ENCODE results near the gene SNRPD2.
"Not testable (repeated sequence)": the region's sequence is repeated elsewhere in the genome, so short reads cannot be mapped to it uniquely, and the experiment has no call there.

SNRPD2 gene

DNA sequence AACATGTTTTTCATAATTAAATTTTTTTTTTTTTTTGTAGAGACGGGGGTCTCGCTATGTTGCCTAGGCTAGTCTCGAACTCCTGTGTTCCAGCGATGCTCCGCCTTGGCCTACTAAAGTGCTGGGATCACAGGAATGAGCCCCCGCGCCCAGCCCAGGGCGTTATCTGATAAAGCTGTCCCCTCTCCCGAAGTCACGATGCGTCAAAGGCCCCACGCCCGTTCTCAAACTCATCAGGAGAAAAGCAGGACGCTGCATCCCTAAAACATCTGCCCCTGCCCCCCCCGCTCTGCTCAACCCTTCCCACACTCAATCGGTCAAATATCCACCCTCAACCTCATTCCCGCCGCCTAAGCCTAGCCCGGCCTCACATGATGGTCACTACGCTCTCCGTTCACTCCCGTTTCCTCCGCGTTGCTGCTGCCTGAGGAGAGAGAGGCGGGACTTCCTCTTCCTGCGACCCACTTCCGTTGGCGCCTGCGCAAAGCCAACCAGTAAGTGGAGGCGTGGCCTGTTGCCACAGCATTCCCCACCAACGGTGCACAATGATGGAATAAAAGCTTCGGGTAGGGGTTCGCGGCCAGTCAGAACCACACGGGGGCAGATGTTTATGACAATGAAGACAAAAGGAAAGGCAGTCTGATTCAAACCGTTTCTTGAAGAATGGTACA lies at the start of gene SNRPD2:
TSS of gene SNRPD2 (minus strand) at position 438 of the 671 bp plus-strand sequence. CDS start at position 373, 65 bp downstream.
- peak; percentile 87 for DNase-seq (ENCODE audit: low spot score)

DNA sequence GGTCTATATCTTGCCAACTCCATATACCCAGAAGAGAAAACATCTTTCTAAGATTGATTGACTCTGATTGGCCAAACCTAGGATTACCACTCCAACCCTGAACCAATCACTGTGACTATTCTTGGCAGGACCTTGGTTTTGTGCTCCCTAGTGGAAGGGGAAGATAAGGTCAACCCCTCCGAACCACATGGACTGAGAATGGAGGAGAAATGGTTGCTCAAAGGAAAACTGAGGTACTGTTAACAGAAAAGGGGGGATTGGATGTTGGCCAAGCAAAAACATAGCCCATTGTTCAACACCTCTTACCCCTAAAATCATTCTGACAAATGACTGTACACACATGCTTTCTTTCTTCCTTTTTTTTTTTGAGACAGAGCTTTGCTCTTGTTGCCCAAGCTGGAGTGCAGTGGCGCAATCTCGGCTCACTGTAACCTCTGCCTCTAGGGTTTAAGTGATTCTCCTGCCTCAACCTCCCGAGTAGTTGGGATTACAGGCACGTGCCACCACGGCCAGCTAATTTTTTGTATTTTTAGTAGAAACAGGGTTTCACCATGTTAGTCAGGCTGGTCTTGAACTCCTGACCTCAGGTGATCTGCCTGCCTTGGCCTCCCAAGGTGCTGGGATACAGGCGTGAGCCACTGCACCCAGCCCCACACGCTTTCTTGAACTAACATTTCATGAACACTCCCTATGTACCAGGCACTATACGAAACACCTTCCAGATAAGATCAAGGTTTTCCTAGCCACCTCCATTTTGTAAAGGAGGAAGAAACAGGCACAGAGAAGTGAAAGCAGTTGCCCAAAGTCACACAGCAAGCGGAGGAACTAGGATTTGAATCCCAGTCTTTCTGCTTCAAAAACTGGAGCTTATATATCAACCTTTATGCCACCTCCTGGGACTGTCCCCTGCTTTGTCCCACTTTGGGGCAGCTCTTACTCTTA lies 48.0 kb upstream of the SNRPD2 start:
- DNase-seq (ENCODE audit: low spot score) = no peak

DNA sequence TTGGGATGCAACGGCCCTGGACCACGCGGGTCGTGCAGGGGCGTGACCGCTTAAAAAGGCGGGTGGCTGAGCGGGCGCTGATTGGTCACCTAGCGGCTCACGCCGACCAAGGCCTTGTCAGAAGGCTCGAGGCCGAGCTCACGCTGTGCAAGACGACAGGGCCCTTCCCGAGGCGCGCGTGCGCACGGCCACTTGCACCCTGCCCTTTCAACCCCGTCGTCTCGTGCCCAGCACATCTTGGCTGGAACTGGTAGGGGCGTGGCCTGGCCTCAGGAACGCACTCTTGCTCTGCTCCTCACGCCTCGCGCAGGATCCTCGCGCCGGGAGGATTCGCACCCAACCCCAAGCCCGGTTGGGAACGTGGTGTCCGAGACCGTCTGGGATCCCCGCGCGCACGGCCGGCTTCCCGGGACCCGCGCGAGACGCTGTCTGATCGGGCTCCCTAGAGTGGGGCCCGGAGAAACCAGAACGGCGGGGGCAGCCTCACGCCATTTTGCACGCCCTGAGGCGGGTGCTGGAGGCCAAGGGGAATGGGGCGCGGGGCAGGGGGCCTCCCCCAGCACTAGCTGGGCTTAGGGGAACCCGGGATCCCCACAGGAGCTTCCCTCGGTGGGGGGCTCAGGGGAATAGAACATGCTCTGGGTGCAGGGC lies 41.5 kb upstream of the SNRPD2 start, which contains the start of gene MEIOSIN:
TSS of gene MEIOSIN (plus strand) at position 280 of the 651 bp plus-strand sequence. CDS start 1,938 bp downstream, outside the sequence.
- no peak for DNase-seq (ENCODE audit: low spot score)

DNA sequence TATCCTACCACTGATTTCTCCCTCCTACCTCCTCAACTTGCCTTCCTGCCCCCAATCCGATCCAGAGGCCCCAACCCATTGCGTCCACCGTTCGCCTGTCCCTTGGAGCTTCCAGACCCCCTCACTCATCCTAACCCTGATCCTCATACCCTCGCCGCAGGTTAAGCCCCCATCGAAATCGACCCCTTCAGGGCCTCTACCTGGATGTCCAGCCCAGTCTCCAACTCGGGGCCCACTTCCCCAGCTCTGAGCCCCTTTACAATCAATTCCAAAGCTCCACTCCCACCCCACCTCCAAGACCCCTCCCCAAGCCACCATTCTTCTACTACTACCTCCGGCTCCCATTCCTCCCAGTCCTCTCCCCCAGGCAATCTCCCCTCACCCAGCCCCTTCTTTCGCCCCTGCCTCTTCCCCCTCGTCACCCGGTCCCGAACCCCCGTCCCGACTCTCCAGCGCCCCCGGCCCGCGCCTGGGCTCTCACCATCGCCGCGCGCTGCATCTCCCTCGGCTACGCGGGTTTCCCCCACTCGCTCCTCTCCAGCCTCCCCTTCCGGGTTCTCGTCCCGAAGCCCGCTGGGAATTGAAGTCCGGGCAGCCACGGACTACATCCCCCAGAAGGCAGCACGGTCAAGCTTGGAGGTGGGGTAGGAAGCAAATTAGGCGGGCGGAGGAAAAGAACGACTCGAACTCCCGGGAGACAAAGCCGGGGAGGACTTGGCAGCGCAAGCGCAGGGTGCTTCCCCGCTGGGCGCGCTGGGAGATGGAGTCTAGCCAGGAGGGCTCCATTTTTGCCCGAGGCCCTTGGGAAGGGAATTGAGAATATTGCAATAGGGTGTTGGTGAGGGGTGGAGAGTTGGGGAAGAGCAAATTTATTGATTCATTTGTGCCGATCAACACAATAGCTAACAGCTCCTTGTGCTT lies 38.9 kb upstream of the SNRPD2 start, which contains the start of gene FBXO46:
TSS of gene FBXO46 (minus strand) at position 529 of the 921 bp plus-strand sequence. CDS start 17,401 bp downstream, outside the sequence.
- peak; percentile 95 for DNase-seq (ENCODE audit: low spot score)

DNA sequence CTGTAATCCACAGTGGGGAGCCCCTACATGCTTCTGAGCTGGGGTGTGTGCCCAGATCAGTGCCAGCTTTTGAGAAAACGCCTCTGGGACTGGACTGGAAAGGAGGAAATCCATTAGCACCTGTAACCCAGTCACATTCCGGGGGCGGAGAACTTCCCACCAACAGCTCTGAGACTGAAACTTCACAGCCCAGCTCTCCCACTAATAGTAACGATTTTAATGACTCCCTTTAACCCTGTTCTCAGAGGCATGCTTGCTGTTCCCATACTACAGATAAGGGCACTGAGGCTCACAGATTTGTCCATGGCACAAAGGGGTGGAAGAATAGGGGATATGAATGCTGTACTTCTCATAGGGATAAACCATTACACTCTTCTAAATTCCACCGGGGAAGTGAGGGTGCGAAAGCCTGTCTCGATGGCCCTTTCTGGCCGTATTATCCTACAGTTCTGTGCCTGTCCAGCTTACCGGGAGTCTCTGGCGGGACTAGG lies 38.1 kb upstream of the SNRPD2 start:
- DNase-seq (ENCODE audit: low spot score) = no peak

DNA sequence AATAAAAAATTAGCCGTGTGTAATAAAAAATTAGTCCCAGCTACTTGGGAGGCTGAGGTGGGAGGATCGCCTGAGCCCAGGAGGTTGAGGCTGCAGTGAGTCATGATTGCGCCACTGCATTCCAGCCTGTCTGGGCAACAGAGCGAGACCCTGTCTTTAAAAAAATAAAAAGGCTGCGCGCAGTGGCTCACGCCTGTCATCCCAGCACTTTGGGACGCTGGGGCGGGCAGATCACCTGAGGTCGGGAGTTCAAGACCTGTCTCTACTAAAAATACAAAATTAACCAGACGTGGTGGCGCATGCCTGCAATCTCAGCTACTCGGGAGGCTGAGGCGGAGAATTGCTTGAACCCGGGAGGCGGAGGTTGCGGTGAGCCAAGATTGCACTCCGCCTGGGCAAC lies 36.9 kb upstream of the SNRPD2 start:
- DNase-seq (ENCODE audit: low spot score) = not testable (repeated sequence)

DNA sequence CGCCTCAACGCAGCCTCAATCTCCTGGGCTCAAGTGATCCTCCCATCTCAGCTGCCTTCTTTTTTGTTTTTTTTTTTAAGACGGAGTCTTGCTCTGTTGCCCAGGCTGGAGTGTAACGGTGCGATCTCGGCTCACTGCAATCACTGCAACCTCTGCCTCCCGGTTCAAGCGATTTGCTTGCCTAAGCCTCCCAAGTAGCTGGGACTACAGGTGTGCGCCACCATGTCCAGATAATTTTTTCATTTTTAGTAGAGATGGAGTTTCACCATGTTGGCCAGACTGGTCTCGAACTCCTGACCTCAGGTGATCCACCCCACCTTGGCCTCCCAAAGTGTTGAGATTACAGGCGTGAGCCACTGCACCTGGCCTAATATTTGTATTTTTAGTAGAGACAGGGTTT lies 28.3 kb upstream of the SNRPD2 start:
- not testable (repeated sequence) for DNase-seq (ENCODE audit: low spot score)

DNA sequence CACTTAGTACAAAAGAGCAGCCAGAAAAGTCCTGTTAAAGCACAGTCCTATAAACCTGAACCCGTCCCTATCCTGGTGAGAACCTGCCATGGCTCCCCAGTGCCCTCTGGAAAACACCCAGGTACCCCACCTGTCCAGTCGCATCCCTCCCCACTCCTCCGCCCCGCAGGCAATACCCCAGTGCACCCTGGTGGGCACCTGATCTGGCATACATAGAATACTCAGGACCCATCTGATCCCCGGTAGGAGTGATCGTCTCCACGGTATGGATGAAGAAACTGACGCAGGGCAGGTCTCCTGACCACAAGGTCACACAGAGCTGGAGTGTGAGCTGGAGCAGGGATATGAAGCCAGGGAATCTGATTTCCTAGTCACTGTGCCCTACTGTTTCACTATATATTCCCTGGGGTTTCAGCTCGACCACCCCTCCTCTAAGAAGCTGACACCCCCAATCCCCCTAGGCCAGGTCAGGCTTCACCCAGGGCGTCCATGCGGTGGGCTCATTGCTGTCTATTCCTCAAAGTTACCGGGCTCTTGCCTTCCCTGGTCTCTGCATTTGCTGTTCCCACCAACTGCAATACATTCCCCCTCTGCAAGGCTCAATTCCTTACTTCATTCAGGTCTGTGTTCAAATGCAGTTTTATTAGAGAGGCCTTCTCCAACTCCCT lies 26.4 kb upstream of the SNRPD2 start:
- no peak for DNase-seq (ENCODE audit: low spot score)

DNA sequence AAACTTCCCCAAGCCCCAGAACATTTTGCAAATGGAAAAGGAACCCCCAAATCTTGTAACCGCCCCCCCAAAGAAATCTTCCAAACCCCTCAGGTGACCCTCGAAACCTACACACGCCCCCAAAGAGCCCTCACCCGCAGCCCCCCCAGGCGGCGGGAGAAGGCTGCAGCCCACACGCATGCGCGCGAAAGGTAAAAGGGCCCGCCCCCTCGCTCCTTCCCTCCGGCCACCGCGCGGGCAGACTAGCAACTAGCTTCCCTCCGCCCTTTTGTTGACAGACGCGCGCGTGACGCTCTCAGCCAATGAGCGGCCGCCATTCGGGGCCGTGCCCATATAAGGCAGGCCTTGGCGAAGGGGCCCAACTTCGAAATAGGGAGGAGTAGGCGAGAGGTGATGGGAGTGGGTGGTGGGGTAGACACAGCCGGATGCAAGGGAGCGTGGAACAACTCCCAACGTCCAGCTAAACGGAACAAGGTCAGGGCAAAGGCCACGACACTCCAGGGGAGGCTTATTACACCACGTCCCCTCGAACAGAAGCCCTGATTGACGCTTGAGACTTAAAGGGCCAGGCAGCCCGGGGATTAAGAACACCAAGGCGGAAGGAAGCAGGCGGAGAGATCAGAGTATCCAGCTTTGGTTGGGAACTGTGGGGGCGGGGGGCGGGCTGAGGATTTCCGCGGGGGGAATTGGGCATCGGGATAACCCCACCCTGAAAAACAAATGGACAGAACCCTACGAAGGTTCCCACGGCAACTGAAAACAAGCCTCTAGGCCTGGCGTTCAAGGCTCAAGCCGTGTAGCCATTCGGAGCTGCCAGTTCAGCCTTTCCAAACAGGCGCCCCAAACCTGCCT lies 25.6 kb upstream of the SNRPD2 start:
- DNase-seq (ENCODE audit: low spot score) = peak; percentile 96

DNA sequence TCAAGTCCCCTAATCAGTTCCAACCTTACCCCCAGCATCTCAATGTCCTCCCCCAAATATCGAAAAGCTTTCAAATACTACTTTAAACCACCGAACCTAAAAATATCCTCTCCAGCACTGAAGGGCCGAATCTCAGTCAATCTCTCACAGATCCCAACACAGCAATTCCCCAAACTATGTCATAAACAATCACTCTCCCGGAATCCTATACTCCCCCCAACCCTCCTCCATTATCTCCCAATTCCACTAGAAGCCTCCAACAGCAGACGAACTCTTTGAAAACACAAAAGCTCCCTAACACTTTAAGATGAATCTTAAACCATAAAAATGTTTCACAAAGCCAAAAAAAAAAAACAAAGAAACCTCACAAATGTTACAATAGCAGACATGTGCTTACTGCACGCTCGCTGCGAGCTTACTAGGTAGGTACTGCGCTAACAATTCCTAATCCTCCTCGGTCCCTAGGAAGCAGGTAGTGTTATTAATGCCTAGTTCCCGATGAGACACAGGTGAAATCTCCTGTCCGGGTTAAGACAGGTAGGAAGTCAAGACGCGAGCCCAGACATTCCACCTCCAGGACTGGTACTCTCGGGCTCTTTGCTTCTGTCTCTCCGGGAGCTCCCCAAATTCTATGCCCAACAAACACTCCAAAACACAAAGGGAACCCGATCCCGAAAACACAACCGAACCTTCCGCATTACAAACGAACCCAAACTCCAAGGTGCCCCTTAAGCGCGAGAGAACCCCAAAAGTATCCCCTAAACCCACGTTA lies 24.8 kb upstream of the SNRPD2 start:
- DNase-seq (ENCODE audit: low spot score) = peak; percentile 29

DNA sequence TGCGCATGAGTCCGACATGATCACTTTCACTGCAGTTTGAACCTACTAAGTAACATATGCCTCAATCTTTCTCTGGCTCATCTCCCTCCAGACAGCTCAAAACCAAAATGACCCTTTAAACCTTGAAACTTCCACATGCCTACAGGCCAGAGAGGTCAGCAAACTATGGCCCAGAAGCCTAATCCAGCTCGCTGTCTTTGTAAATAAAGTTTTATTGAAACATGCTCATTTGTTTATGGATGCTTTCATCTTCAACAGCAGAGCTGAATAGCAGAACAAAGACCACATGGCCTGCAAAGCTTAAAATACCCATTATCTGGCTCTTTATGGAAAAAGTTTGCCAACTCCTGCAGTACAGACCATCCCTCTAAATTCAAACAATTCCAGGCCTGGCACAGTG lies 23.4 kb upstream of the SNRPD2 start:
- DNase-seq (ENCODE audit: low spot score) = no peak

DNA sequence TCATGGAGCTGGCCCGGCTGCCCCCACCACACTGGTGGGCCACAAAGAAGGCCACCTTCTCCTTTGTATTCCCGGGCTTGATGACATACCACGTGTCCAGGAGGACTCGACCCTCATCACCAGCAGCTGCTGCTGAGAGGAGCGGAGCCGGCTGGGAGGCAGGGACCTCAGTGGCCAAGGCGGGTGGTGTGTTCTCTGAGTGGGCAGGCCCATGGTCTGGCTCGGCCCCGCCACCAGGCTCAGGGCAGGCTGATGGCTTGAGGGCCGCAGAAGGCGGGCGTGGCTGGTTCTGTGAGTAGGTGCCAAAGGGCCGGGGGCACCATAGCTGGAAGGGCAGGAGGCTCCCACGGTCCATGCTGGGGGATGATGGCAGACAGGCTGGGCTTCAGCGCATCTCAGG lies 21.4 kb upstream of the SNRPD2 start:
- no peak for DNase-seq (ENCODE audit: low spot score)

DNA sequence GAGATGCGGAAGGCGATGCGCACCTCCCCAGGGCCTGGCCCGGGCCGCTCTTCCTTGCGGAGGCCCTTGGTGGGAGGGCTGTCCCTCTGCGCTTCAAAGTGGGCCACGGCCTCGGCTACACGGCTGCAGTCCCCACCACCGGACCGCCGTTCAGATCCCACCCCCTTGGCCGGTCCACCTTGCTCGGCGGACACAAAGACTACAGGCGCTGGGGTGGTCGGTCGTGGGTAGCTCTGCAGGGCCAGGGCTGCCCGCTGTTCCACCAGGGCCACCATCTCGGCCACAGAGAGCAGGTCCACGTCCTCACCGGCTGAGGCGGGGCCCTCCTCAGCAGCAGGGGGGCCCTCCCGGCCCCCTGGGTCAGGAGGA lies 20.9 kb upstream of the SNRPD2 start:
- no peak for DNase-seq (ENCODE audit: low spot score)

DNA sequence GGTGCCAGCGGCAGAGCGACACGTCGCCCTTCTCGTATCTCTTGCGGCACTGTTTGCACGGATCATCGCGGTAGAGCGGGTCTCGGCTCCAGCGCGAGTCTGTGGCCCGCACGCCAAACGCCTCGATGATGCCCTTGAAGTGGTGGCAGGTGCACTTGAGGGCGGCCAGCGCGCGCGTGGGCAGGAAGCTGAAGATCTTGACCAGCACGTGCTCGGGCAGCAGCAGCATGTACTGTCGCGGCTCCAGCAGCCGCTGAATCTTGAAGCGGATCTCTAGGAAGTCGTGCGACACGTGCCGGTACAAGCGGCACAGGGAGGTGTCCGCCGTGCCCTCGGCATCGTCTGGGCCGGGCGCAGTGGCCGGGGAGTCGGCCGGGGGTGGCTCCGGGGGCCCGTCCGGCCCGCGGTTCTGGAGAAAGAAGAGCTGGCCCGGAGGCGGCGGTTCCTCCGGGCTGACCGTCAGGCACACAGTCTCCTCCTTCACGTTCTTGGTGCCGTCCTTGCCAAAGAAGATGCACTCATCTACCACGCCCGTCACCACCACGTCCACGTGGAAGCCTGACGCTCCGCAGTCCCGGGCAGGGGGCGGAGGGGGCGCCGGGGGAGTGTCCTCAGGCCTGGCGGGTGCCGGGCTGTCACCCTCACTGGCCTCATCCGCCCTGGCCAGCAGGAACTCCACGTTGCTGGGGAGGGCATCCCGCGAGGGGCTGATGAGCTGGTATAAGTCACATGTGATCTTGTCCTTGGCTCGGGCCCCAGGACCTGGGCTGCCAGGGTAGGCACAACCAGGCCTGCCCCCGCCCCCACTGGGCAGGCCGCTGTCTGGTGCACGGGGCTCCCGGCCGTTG lies 20.3 kb upstream of the SNRPD2 start:
- DNase-seq (ENCODE audit: low spot score) = no peak

DNA sequence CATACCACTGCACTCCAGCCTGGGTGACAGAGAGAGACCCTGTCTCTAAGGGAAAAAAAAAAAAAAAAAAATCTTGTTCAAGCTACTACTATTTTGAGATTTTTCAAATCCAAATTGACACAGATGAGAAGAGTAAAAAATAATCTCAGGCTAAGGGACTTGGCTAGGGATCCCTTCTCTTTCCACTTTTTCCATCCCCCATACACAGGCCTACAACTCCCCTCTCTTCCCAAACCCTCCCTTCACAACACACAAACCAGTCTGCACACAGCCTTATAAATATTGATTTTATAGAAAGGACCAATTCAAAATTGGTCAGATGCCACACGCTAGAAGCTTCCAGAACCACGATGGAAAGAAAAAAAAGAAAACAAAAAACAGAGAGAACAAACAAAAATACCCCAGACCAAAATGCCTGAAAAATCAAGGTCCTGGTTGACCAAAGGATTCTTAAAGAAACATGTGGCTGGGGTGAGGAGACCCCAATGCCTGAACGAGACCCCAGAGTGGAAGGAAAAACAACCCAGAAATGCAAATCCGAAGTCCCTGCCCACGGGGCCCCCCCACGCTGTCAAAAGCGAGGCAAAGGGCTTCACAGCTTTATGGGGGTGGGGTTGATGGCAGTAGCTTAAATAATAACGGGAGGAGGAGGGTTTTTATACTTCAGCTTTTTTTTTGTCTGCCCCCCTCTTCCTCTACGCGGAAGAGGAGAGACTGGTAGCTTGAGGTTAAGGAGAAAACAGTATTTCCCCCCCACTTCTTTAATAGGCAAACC lies 18.8 kb upstream of the SNRPD2 start:
- no peak for DNase-seq (ENCODE audit: low spot score)

DNA sequence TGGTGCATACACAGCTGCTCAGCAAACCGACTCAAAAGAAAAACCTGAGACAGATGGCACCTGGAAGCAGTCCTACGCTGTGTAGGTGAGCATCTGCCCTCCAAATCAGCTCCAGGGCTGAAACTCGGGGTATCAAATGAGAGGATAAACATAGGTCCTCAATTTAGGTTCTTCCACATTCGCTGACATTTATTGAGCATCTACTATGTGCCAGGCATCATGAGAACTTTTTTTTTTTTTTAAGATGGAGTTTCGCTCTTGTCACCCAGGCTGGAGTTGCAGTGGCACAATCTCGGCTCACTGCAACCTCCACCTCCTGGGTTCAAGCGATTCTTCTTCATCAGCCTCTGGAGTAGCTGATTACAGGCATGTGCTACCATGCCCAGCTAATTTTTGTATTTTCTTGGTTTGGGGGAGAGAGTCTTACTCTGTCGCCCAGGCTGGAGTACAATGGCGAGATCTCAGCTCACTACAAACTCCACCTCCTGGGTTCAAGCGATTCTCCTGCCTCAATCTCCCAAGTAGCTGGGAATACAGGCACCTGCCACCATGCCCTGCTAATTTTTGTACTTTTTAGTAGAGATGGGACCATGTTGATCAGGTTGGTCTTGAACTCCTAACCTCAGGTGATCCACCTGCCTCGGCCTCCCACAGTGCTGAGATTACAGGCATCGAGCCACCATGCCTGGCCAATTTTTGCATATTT lies 14.1 kb upstream of the SNRPD2 start:
- no peak for DNase-seq (ENCODE audit: low spot score)

DNA sequence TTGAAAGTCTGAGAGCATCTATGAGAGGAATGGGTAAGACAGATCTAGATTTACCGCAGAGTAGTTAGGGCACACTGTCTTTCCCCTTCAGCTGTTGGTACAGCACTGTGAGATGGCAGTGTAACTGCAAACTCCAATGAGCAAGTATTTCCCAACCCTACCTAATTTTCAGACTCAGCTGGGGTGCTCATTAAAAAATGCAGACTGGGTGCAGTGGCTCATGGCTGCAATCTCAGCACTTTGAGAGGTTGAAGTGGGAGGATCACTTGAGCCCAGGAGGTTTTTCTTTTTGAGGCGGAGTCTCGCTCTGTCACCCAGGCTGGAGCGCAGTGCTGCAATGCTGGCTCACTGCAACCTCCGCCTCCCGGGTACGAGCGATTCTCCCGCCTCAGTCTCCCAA lies 13.4 kb upstream of the SNRPD2 start:
- no peak for DNase-seq (ENCODE audit: low spot score)
